DND-41 (cell line): ENCODE data around the gene PRKCB.

Experiments
- CTCF ChIP-seq: IDR thresholded peaks from 2 replicates; pipeline ENCODE4 v1.5.1; 2012; ENCODE audit warnings: borderline replicate concordance, low read length, moderate library complexity, mild to moderate bottlenecking; ENCODE audit not compliant: poor library complexity, severe bottlenecking; ENCODE audit errors: extremely low read depth
- EZH2 ChIP-seq: IDR thresholded peaks from 3 replicates; pipeline ENCODE4 v1.6.1; 2012; ENCODE audit warnings: borderline replicate concordance, low read depth, mild to moderate bottlenecking, moderate library complexity, low read length, inconsistent platforms; ENCODE audit not compliant: severe bottlenecking

- TF ChIP-seq CTCF (no peak), EZH2 (no peak)
Observed at GRCh38 chr16:24214992-24215391, 379.2 kb downstream of the PRKCB start.
